GM23338 (cell line): Measurements from ENCODE around the gene MPV17L. TPM values are rescaled to one million over a fixed set of nuclear protein-coding genes. Genes with fewer than 3 reads are reported as not detected.

Experiments used
- ATAC-seq: fragments of 200-7000 bp; cut with Tn5 transposase; 3 replicates; pipeline ENCODE4 v1.9.1; 2020
- DNase-seq: peaks from one replicate; pipeline ENCODE4 v3.0.0-alpha.2; 2015; ENCODE audit warnings: low spot score
- H2AFZ ChIP-seq: fragments of 200-600 bp; sonication (generic); 2 replicates; pipeline ENCODE4 v1.8.0; 2016; ENCODE audit warnings: antibody characterized with exemption, mild to moderate bottlenecking, moderate library complexity
- H3F3A ChIP-seq: fragments of 200-600 bp; sonication (generic); replicated peaks from 2 replicates; pipeline ENCODE4 v1.8.0; 2017; ENCODE audit warnings: antibody characterized with exemption, mixed run types, low read depth
- H3K27ac ChIP-seq: fragments of 200-600 bp; sonication (generic); 2 replicates; pipeline ENCODE4 v1.6.1; 2016; ENCODE audit warnings: low read depth
- H3K27me3 ChIP-seq: fragments of 200-600 bp; sonication (generic); 2 replicates; pipeline ENCODE4 v1.8.0; 2016; ENCODE audit warnings: mild to moderate bottlenecking, mixed run types, moderate library complexity; ENCODE audit not compliant: insufficient read depth
- H3K36me3 ChIP-seq: fragments of 200-600 bp; sonication (generic); 2 replicates; pipeline ENCODE4 v1.8.0; 2016; ENCODE audit warnings: mild to moderate bottlenecking; ENCODE audit not compliant: insufficient read depth
- H3K4me1 ChIP-seq: fragments of 200-600 bp; sonication (generic); 2 replicates; pipeline ENCODE4 v1.8.0; 2016; ENCODE audit warnings: mild to moderate bottlenecking, moderate library complexity; ENCODE audit not compliant: insufficient read depth
- H3K4me2 ChIP-seq: fragments of 200-600 bp; sonication (generic); 2 replicates; pipeline ENCODE4 v1.7.1; 2017; ENCODE audit warnings: mixed run types
- H3K4me3 ChIP-seq: fragments of 200-600 bp; sonication (generic); 2 replicates; pipeline ENCODE4 v1.6.1; 2016; ENCODE audit warnings: mixed run types
- H3K79me2 ChIP-seq: fragments of 200-600 bp; sonication (generic); replicated peaks from 2 replicates; pipeline ENCODE4 v1.8.0; 2017; ENCODE audit warnings: mild to moderate bottlenecking; ENCODE audit not compliant: insufficient read depth
- H3K9me2 ChIP-seq: fragments of 200-600 bp; sonication (generic); 2 replicates; pipeline ENCODE4 v1.8.0; 2017; ENCODE audit not compliant: insufficient read depth
- H4K20me1 ChIP-seq: fragments of 200-600 bp; sonication (generic); replicated peaks from 2 replicates; pipeline ENCODE4 v1.8.0; 2017; ENCODE audit warnings: mild to moderate bottlenecking; ENCODE audit not compliant: insufficient read depth
- H3K27ac Mint-ChIP-seq: 2 replicates; pipeline ENCODE4 v1.8.0; 2020; ENCODE audit warnings: inconsistent platforms, mild to moderate bottlenecking, moderate library complexity, mixed read lengths
- H3K27me3 Mint-ChIP-seq: 3 replicates; pipeline ENCODE4 v1.8.0; 2022; ENCODE audit warnings: low read depth, mild to moderate bottlenecking, moderate library complexity, mixed read lengths, inconsistent platforms; ENCODE audit not compliant: insufficient read depth, poor library complexity
- H3K36me3 Mint-ChIP-seq: 3 replicates; pipeline ENCODE4 v1.8.0; 2021; ENCODE audit warnings: low read depth, mild to moderate bottlenecking, inconsistent platforms, moderate library complexity, mixed read lengths
- H3K4me1 Mint-ChIP-seq: 3 replicates; pipeline ENCODE4 v1.8.0; 2020; ENCODE audit warnings: mild to moderate bottlenecking, inconsistent platforms, mixed read lengths
- H3K4me3 Mint-ChIP-seq: 3 replicates; pipeline ENCODE4 v1.8.0; 2021; ENCODE audit warnings: moderate library complexity, mild to moderate bottlenecking, inconsistent platforms, mixed read lengths
- H3K9me3 Mint-ChIP-seq: 3 replicates; pipeline ENCODE4 v1.8.0; 2020; ENCODE audit warnings: moderate library complexity, mild to moderate bottlenecking, inconsistent platforms, mixed read lengths
- CTCF ChIP-seq, 2 experiments: fragments of 200-600 bp in 1 of 2; sonication (generic) in 1 of 2; conservative IDR thresholded peaks; 2 replicates each; pipeline versions ENCODE4 v1.5.1 to v1.6.1; 2016 to 2017; ENCODE audit warnings: antibody characterized with exemption in 2 of 2, low read depth in 2 of 2, mild to moderate bottlenecking in 2 of 2, moderate library complexity in 1 of 2
- ETS1 ChIP-seq: IDR thresholded peaks from 2 replicates; pipeline ENCODE4 v1.6.1; 2016; ENCODE audit warnings: antibody characterized with exemption
- EZH2phosphoT487 ChIP-seq: fragments of 200-600 bp; sonication (generic); IDR thresholded peaks from one replicate; pipeline ENCODE4 v1.8.1; 2018; ENCODE audit warnings: antibody characterized with exemption; ENCODE audit not compliant: unreplicated experiment
- JUNB ChIP-seq: IDR thresholded peaks from one replicate; pipeline ENCODE4 v1.6.1; 2016; ENCODE audit warnings: antibody characterized with exemption; ENCODE audit not compliant: unreplicated experiment
- NANOG ChIP-seq: IDR thresholded peaks from 2 replicates; pipeline ENCODE4 v1.6.1; 2016; ENCODE audit warnings: antibody characterized with exemption, borderline replicate concordance
- POLR2AphosphoS5 ChIP-seq: IDR thresholded peaks from 2 replicates; pipeline ENCODE4 v1.6.1; 2016; ENCODE audit warnings: antibody characterized with exemption, low read depth
- ZNF114 ChIP-seq: fragments of 250-450 bp; sonication (Bioruptor Pico); IDR thresholded peaks from 2 replicates; pipeline ENCODE4 v1.5.0; 2020; ENCODE audit warnings: mild to moderate bottlenecking, moderate library complexity
- ZNF331 ChIP-seq: fragments of 250-450 bp; sonication (Bioruptor Pico); IDR thresholded peaks from 2 replicates; pipeline ENCODE4 v1.5.0; 2020; ENCODE audit warnings: low read depth, mild to moderate bottlenecking, moderate library complexity
- polyA plus RNA-seq: library from polyadenylated mRNA; unstranded; fragments of >200 nt; fragmentation: Nextera tagmentation; extraction: Ambion mirVana; gene quantifications from 2 replicates; pipeline ENCODE4 v1.2.1, GENCODE V29; 2016
- total RNA-seq: library from RNA; depleted of rRNA; stranded (reverse); fragments of >200 nt; shearing (Covaris generic); gene quantifications from 2 replicates; pipeline ENCODE4 v1.2.3, GENCODE V29; 2014
- TF ChIP-seq, protein P1 (sequence below): IDR thresholded peaks from one replicate; pipeline ENCODE4 v1.6.1; 2018; ENCODE audit warnings: antibody characterized with exemption; ENCODE audit not compliant: unreplicated experiment
- TF ChIP-seq, protein P2 (sequence below): fragments of 250-450 bp; sonication (Bioruptor Pico); IDR thresholded peaks from 2 replicates; pipeline ENCODE4 v1.5.0; 2020; ENCODE audit warnings: mild to moderate bottlenecking, moderate library complexity

Gene MPV17L
- total and polyA plus RNA-seq, 2 experiments from 2014 or later = 3.0 to 11.7 TPM

- Histone ChIP-seq H3F3A (no peaks in the 10 kb centered on the region), H3K36me3 (no peaks in the 10 kb centered on the region), H3K79me2 (peaks cover 1% of the 10 kb centered on the region; the same call in 1 of the 2 replicates), H3K9me2 (no peaks in the 10 kb centered on the region), H4K20me1 (no peaks in the 10 kb centered on the region), H3K27ac (no peak overlapping the region), H3K4me3 (no peak overlapping the region), H2AFZ (no peak overlapping the region), H3K4me1 (no peaks in the 10 kb centered on the region), H3K4me2 (no peak overlapping the region), H3K27me3 (no peaks in the 10 kb centered on the region)
- no peak overlapping the region for H3K27ac Mint-ChIP-seq
- no peaks in the 10 kb centered on the region for H3K9me3 Mint-ChIP-seq
- ATAC-seq (no peak), DNase-seq (no peak)
- H3K4me1 Mint-ChIP-seq = no peaks in the 10 kb centered on the region
- H3K27me3 Mint-ChIP-seq = peaks cover 3% of the 10 kb centered on the region
- no peak overlapping the region for H3K4me3 Mint-ChIP-seq
- no peak for TF ChIP-seq NANOG
- TF ChIP-seq POLR2AphosphoS5 = no peak
- TF ChIP-seq JUNB = no peak
- TF ChIP-seq ETS1 = no peak
- no peak for TF ChIP-seq EZH2phosphoT487
- TF ChIP-seq ZNF331 (CRISPR knock-in tag) = no peak
- TF ChIP-seq ZNF114 (CRISPR knock-in tag) = no peak
- TF ChIP-seq CTCF (conservative IDR thresholded peaks at IDR 0.05; ENCODE audit: low read depth in 2 of 2) = no peak
- TF ChIP-seq, protein P1, sequence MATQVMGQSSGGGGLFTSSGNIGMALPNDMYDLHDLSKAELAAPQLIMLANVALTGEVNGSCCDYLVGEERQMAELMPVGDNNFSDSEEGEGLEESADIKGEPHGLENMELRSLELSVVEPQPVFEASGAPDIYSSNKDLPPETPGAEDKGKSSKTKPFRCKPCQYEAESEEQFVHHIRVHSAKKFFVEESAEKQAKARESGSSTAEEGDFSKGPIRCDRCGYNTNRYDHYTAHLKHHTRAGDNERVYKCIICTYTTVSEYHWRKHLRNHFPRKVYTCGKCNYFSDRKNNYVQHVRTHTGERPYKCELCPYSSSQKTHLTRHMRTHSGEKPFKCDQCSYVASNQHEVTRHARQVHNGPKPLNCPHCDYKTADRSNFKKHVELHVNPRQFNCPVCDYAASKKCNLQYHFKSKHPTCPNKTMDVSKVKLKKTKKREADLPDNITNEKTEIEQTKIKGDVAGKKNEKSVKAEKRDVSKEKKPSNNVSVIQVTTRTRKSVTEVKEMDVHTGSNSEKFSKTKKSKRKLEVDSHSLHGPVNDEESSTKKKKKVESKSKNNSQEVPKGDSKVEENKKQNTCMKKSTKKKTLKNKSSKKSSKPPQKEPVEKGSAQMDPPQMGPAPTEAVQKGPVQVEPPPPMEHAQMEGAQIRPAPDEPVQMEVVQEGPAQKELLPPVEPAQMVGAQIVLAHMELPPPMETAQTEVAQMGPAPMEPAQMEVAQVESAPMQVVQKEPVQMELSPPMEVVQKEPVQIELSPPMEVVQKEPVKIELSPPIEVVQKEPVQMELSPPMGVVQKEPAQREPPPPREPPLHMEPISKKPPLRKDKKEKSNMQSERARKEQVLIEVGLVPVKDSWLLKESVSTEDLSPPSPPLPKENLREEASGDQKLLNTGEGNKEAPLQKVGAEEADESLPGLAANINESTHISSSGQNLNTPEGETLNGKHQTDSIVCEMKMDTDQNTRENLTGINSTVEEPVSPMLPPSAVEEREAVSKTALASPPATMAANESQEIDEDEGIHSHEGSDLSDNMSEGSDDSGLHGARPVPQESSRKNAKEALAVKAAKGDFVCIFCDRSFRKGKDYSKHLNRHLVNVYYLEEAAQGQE = no peak
- TF ChIP-seq, protein P2, sequence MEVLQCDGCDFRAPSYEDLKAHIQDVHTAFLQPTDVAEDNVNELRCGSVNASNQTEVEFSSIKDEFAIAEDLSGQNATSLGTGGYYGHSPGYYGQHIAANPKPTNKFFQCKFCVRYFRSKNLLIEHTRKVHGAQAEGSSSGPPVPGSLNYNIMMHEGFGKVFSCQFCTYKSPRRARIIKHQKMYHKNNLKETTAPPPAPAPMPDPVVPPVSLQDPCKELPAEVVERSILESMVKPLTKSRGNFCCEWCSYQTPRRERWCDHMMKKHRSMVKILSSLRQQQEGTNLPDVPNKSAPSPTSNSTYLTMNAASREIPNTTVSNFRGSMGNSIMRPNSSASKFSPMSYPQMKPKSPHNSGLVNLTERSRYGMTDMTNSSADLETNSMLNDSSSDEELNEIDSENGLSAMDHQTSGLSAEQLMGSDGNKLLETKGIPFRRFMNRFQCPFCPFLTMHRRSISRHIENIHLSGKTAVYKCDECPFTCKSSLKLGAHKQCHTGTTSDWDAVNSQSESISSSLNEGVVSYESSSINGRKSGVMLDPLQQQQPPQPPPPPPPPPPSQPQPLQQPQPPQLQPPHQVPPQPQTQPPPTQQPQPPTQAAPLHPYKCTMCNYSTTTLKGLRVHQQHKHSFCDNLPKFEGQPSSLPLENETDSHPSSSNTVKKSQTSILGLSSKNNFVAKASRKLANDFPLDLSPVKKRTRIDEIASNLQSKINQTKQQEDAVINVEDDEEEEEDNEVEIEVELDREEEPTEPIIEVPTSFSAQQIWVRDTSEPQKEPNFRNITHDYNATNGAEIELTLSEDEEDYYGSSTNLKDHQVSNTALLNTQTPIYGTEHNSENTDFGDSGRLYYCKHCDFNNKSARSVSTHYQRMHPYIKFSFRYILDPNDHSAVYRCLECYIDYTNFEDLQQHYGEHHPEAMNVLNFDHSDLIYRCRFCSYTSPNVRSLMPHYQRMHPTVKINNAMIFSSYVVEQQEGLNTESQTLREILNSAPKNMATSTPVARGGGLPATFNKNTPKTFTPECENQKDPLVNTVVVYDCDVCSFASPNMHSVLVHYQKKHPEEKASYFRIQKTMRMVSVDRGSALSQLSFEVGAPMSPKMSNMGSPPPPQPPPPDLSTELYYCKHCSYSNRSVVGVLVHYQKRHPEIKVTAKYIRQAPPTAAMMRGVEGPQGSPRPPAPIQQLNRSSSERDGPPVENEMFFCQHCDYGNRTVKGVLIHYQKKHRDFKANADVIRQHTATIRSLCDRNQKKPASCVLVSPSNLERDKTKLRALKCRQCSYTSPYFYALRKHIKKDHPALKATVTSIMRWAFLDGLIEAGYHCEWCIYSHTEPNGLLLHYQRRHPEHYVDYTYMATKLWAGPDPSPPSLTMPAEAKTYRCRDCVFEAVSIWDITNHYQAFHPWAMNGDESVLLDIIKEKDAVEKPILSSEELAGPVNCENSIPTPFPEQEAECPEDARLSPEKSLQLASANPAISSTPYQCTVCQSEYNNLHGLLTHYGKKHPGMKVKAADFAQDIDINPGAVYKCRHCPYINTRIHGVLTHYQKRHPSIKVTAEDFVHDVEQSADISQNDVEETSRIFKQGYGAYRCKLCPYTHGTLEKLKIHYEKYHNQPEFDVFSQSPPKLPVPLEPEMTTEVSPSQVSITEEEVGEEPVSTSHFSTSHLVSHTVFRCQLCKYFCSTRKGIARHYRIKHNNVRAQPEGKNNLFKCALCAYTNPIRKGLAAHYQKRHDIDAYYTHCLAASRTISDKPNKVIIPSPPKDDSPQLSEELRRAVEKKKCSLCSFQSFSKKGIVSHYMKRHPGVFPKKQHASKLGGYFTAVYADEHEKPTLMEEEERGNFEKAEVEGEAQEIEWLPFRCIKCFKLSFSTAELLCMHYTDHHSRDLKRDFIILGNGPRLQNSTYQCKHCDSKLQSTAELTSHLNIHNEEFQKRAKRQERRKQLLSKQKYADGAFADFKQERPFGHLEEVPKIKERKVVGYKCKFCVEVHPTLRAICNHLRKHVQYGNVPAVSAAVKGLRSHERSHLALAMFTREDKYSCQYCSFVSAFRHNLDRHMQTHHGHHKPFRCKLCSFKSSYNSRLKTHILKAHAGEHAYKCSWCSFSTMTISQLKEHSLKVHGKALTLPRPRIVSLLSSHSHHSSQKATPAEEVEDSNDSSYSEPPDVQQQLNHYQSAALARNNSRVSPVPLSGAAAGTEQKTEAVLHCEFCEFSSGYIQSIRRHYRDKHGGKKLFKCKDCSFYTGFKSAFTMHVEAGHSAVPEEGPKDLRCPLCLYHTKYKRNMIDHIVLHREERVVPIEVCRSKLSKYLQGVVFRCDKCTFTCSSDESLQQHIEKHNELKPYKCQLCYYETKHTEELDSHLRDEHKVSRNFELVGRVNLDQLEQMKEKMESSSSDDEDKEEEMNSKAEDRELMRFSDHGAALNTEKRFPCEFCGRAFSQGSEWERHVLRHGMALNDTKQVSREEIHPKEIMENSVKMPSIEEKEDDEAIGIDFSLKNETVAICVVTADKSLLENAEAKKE = no peak
- no peaks in the 10 kb centered on the region for H3K36me3 Mint-ChIP-seq
Observed at GRCh38 chr16:15451098-15451731, 55.7 kb downstream of the MPV17L start.
